GM21367 (cell line): ENCODE measurements around the gene CEBPE.

Experiments
- ATAC-seq: cut with Tn5 transposase; IDR thresholded peaks from one replicate; pipeline ENCODE4 v1.9.1; 2021; ENCODE audit not compliant: unreplicated experiment

The CEBPE gene

DNA sequence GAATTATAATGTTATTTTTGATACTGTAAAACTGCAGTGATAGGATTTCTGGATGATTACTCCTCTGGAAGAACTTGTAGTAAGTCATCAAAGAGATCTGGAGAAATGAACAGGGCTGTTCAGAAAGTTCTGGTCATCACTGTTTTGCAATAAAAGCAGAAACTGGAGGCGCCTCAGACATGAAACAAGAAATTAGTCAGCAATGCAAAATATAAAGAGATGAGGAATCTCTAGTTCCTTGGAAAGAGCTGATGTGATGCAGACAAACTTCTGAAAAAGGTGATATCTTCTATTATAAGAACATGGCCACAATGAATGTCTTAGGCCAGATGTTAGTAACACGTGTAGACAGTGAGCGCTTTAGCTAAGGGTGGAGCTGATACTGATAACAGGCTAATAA lies 33.6 kb downstream of the CEBPE start:
- no peak for ATAC-seq

DNA sequence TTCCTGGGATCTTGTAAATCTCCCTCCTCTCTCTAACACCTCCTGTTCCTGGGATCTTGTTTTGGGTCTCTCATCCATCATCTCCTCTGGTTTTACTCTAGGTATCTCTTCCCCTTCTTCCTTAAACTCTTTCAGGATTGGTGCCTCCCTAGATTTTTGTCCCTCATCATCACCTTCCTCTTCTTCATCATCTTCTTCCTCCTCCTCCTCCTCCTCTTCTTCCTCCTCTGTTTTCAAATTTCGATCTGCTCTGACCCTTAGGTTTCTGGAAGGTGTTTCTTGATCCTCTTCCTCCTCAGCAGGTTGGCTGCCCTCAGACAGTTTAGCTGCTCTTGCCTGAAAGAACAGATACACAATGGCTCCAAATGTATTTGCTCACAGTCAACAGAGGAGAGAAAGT lies 38.6 kb downstream of the CEBPE start:
- ATAC-seq = no peak

DNA sequence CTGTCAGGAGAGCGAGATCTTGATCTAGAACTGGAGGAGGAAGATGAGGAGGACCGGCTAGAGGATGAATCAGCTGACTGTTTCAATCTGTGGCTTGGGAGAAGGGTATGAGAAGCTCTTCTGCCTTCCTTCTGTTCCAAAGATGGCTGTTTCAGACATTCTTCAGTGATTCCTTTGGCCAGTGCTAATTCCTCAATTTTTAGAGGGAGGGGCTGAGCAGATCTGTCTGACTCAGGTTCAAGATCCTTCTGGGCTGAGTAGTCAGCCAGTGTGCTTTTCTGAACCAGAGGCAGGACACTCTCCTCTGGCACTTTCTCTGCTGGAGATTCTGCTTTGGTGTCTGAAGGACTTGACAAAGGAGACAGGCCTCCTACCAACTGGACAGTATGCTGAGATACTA lies 39.3 kb downstream of the CEBPE start:
- no peak for ATAC-seq

DNA sequence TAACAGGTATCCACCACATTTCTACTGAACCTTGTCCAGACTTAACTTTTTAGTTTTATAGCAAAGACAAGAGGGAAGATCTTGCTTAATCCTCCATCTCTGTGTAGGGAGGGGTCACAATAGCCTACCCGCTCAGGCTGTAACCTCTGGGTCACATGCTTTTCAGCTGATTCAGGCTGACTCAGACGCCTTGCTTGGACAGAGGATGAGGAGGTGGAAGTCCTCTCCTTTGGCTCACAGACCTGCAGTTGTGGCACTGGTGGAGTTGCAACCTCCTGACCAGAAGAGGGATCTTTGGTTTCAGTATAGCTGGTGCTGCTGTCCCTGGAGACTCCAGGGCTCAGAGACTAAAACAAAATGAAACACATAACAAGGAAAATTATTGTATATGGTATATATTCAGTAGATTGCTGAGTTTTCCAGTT lies 40.4 kb downstream of the CEBPE start:
- no peak for ATAC-seq

DNA sequence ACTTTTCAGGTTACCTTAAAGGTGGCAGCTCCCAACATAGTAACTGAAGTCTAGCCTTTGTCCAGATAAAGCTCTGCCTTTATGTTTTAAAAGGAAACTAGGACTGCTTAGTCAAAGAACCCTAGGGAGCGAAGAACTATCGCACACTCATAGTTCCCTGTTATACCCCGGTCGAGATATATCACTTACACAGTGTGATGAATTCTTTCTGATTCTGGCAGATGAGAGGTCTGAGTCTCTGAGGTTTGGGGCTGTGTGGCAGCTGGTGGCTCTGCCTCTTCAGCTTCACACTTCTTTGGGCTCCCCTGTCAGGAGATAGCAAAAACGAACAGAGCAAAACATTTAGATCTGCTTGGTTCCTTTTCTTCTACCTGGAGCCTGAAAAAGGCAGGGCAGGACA lies 41.1 kb downstream of the CEBPE start:
- ATAC-seq = no peak

DNA sequence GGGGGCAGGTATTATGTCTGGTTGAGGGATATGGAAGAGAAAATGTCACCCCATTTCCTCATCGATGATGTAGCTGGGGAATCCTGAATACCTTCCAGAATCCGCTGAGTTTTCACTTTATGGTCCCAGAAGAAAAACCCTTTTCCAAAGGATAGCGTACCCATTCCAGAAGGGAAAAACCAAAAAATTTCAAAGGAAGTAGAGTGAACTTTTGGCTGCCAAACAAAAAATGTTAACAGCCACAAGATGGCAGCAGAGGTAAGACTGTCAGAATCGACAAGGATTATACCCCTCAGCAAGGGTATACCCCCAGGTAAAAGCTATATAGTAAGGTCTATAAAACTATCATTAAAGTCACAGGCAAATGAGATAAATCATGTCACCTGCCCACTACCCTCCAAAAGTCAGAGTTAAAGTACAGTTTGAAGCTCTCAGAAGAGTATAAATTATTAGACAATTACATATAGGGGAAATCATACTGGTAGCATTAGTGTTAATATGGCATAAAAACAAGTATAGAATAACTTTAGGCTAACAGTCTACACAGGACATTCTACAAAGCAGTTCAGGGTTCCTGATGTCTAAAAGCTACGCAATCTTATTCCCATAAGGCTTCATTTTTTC lies 42.2 kb downstream of the CEBPE start:
- ATAC-seq = no peak

DNA sequence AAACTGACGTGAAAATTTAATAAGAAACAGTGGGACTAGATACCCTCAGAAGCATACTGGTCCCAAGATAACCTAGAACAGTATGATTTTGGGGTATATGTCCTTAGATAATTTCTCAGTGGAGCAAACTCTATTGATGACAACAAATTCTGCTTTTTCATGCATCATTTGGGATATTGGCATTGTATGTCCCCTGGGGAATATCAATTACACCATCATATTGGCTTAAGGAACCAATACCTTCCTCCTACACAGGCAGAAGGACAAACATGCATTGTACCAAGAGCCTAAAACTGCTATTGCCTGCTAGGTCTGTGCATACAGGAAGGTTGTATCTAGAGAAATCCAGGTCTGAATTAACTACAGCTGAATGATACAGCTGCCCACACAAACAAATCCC lies 44.1 kb downstream of the CEBPE start:
- no peak for ATAC-seq

DNA sequence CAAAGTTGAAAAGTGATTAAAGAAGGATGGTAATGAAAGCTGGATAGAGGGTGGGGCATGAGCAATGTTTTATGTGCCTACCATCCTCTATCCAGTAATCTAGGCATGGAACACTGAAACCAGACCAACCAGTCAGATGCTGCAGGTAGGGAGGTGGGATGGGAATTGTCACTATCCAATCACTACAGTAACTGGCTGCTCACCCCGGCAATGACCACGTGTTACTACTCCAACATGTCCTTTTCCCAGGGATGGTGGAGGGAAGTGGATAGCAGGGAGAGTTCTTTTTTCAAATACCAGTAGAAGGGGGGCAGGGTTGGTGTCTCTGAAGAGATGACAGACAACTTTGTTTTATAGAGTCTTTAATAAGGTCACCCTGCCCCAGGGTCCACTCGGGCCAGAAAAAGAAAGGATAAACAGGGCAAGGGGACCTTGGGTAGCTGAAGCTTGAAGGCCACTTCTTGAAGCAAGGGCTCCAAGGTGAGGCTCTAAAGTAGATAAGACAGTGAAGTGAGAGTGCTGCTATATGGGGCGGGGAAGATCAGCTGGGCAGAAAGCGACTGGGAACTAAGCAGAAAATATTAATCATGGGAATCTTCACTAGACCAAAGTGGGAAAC lies 47.0 kb downstream of the CEBPE start:
- ATAC-seq = no peak

DNA sequence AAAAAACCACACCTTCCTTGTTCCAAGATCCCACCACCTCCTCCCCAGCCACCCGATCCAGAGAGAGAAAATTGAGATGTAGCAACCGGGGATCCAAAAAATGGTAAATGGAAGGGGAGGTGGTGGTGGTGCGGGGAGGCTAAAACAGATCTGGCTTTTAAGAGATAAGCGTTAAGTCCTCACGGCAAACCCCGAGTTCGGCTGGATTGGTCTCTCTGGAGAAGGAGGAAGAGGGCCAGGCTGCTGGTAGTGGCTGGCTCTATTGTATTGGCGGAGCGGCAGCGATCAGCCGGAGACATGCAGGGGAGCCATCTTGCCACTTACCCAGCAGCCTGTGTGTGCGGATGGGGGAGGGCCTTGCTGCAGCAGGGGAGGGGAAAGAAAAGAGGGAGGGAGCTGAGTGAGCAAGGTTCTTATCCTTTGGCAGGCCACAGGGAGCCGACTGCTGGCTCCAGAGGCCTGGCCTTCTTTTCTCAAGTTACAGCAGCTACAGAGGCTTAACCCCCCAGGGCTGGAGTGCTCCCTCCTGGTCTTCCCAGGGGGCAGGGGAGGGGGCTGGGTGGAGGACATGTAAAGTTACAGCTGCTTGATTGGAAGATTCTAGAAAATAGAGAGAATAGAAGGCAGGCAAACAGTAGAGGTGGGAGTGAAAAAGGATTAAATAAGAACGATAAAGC lies 47.7 kb downstream of the CEBPE start:
- ATAC-seq = peak; percentile 91

DNA sequence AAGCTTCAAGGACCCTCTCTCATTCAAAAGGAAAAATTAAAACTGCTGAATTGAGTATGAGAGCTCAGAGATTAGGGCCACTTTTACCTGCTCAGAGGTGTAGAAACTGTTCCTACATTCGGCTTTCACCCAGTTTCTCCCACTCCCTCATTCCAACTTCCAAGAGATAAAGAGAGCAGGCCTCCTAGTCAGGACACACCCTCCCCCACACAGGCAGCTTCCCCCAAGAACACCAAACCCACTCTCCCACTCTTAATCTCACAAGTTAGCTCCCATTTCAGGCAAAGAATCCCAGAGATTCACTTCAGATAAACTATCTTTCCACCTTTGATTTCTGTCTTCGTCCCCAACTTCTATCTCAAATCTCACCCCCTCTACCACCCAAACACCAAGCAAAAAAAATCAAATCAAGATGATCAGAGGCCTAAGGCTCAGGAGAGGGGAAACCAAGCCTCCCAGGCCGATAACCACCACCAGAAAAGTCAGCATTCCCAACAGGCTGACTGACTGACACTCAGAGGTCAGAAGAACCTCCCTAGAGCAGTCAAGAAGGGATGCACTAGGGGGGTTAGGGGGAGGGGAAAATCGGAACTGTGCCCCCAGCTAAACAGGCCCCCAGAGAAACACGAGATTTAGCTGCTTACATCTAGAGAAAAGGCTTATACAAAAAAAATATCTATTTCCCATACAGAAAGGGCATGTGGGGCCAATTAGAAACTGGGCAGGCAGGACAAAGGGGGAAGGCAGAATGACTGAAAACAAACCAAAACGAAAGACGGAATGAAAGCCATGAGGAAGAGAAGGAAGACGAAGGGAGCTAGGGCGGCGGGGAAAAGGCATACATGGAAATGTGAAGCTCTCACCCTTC lies 48.6 kb downstream of the CEBPE start:
- ATAC-seq = no peak

DNA sequence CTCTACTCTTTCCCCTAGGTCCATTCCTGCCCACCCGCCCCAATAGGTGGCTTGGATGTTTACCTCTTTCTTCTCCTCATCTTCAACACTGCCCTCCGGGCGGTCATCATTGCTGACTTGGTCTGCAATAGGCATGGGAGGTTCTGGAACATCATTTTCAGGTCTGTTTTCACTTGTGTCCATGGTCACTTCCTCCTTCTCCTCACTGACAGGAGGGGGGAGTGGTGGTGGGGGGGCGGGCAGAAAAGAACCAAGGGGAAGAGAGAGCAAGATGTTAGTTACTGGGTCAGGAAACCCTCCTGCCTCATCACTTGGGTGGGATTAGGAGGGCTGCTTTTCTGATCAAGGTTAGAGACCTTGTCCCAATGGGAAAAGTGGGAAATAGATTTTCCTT lies 49.6 kb downstream of the CEBPE start:
- no peak for ATAC-seq

DNA sequence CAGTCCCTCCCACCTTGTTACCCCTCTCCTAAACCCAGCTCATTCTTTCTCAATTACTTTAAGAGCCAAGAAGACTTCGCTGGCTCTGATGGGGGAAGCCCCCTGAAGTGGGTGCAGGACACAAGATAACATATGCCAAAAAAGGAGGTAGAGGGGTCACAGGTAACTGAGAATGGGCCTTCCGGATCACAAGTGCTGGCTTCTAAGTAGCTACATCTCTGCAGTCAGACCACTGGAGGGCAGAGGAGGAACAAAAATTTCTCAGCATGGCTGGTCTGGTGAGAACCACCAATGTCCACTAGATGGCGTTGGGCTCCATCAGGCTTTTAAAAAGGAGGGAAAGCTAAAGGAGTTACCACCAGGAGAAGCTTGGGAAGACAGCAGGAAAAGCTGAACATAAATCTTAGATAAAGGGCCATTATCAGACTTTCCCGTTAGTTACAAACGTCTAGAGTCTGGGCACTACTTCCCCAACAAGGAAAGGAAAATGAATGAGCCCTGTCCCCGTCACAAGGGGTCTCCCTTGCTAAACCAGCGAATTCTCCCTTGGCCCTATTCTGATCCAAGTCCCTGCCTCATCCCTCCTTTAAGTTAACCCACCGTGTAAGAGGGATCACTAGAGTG lies 50.2 kb downstream of the CEBPE start:
- peak; percentile 64 for ATAC-seq

DNA sequence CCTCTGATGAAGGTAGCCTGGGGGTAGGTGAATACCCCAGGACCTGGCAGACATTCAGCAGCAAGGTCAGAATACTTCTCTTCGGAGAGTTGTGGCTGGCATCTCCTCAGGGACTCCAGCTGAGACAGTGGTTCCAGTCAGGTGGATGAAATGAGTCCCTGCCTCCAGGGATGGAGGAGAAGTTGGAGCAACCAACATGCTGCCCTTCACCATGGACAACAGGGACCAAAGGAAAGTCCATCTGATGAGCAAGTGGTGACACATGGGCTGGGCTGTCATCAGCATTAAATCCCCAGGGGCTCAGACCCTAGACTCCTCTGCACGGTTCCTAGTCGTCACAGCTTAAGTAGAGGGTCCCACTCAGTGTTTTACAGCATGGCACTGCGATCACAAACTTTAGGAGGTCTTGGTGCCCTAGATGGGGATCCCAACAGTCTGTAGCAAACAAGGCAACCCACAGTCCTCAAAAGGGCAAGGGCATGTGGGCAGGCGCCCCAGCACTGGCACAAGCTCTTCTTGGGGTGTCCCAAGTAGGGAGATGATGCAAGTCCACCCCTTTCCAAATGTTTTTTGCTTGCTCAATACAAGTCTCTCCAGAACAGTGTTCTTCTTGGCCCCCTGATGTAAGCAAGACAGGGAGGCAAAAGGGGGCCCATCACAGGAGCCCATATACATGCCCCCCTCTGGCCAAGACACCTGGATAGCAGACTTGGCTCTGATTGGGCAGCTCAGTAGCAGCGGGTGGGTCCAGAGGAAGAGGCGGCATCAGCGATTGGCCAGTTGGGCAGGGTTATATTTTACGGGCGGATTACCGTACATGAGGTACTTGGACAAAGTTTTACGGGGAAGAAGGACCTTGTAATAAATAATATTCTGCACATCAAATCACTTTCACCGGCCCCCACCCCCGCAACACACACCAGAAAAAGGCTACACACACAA lies 50.9 kb downstream of the CEBPE start:
- no peak for ATAC-seq
